Measurements from ENCODE around the gene TOX2. TPM values are rescaled to one million over a fixed set of nuclear protein-coding genes. Genes with fewer than 3 reads are reported as not detected.

Gene TOX2
- polyA plus RNA-seq, 3 donors, result 0.39 to 0.56 (median 0.47) TPM

DNA sequence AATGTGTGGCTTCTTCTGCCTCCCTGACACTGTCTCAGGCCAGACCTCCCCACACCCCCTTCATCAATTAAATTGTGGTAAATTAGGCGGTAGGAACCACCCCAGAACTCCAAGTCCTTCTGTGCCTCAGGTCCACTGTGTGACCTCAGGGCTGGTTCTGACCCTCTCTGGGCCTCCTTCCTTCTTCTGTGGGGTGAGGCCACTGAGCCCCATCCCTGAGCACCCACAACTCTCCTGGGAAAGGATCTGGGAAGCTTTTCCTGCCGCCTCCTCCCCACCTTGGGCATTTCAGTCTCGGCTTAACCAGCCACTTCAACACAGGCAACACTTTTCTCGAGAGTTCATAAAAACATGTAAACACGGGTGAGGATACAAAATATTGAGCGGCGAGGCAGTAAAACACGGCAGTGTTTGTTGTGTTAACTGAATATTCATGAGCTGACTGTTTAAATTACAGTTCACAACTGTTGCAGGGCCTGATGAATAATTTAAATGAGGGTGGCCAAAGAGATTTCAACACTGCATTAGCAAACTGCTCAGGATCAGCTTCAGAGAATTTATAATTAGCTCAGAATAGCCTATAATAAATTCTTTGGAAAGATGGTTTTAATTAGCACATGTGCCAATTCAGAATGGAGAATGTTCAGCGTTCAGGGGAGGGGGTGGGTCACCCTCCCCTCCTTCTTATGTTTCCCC, 112.1 kb downstream of the TOX2 start:
- no peak for DNase-seq
- Mint-ChIP-seq H3K27ac (no peak overlapping the region), H3K9me3 (peaks cover 0 to 2% (median 0%) of the 10 kb centered on the region in 7 donors), H3K36me3 (no peaks in the 10 kb centered on the region), H3K4me3 (no peak overlapping the region), H3K4me1 (no peaks in the 10 kb centered on the region), H3K27me3 (ENCODE audit: low read depth in 3 of 3) (peaks cover 10 to 57% (median 26%) of the 10 kb centered on the region in 3 donors)
- Histone ChIP-seq H3K9ac (ENCODE audit: insufficient read depth, low read length, poor library complexity, severe bottlenecking) (no peak overlapping the region), H3K27ac (ENCODE audit: low read depth in 1 of 2, low read length in 2 of 2) (no peak overlapping the region), H3K79me2 (ENCODE audit: insufficient read depth, low read length) (no peaks in the 10 kb centered on the region), H3K4me2 (replicated peaks; ENCODE audit: extremely low read depth, low read length, poor library complexity, severe bottlenecking) (no peak overlapping the region), H3K4me3 (replicated peaks in 1 of 3; ENCODE audit: low read depth in 2 of 3, low read length in 3 of 3) (no peak overlapping the region), H3K4me1 (ENCODE audit: control insufficient read depth in 1 of 2, insufficient read depth in 2 of 2, low read length in 2 of 2) (no peaks in the 10 kb centered on the region), H3K36me3 (replicated peaks in 1 of 2; ENCODE audit: control insufficient read depth in 1 of 2, insufficient read depth in 2 of 2, low read length in 2 of 2) (no peaks in the 10 kb centered on the region), H3K27me3 (ENCODE audit: control insufficient read depth in 2 of 2, insufficient read depth in 2 of 2, low read length in 2 of 2) (peaks cover 0 to 13% of the 10 kb centered on the region in 2 donors), H3K9me3 (replicated peaks in 1 of 2; ENCODE audit: control insufficient read depth in 1 of 2, insufficient read depth in 1 of 2, low read length in 2 of 2) (no peaks in the 10 kb centered on the region), H2AFZ (ENCODE audit: insufficient read depth, low read depth, low read length, poor library complexity, severe bottlenecking) (no peak overlapping the region), H4K20me1 (ENCODE audit: insufficient read depth, low read length) (no peaks in the 10 kb centered on the region)
- 80% methylated on average over 6 of the region's 9 CpGs for WGBS (ENCODE audit: insufficient coverage)
- intact Hi-C loops (cut with micrococcal nuclease), result no loop called here
- TF ChIP-seq, protein P1, sequence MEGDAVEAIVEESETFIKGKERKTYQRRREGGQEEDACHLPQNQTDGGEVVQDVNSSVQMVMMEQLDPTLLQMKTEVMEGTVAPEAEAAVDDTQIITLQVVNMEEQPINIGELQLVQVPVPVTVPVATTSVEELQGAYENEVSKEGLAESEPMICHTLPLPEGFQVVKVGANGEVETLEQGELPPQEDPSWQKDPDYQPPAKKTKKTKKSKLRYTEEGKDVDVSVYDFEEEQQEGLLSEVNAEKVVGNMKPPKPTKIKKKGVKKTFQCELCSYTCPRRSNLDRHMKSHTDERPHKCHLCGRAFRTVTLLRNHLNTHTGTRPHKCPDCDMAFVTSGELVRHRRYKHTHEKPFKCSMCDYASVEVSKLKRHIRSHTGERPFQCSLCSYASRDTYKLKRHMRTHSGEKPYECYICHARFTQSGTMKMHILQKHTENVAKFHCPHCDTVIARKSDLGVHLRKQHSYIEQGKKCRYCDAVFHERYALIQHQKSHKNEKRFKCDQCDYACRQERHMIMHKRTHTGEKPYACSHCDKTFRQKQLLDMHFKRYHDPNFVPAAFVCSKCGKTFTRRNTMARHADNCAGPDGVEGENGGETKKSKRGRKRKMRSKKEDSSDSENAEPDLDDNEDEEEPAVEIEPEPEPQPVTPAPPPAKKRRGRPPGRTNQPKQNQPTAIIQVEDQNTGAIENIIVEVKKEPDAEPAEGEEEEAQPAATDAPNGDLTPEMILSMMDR (IDR thresholded peaks at IDR 0.05), result no peak

DNA sequence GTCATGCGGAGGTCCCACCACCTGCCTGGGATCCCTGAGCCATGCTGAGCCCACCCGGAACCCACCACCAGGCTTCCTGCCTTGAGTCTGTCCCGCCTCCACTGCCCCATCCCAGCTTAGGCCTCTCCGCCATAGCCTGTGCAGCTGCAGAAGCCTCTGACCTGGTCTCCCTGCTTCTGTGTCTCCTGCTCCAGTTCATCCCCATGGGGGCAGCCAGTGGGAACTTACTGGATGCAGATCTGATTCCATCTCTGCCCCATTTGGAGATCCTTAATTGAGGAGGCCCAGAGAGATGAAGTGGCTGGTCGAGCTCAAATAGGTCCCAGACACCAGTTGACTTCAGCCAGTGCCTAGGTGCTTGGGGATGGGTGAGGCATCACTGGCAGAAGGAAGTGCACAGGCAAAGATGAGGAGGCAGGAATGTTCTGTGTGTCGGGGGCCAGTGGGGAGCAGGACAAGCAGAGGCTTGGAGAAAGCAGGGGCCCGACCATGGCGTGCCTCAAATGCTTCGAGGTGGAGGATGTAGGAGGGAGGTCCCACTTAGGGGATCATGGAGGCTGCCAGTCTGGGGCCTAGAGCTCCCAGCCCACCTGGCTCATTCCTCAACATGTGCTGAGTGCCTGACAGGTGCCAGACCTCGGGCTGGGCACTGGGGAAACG, 112.8 kb downstream of the TOX2 start:
- H3K9me3 Mint-ChIP-seq, result peaks cover 0 to 2% (median 0%) of the 10 kb centered on the region in 7 donors
- H2AFZ ChIP-seq (ENCODE audit: insufficient read depth, low read depth, low read length, poor library complexity, severe bottlenecking), result no peak overlapping the region
- H3K27ac Mint-ChIP-seq, result no peak overlapping the region
- peaks cover 0 to 13% of the 10 kb centered on the region in 2 donors for H3K27me3 ChIP-seq (ENCODE audit: control insufficient read depth in 2 of 2, insufficient read depth in 2 of 2, low read length in 2 of 2)
- H3K4me2 ChIP-seq (replicated peaks; ENCODE audit: extremely low read depth, low read length, poor library complexity, severe bottlenecking), result no peak overlapping the region
- intact Hi-C loops (cut with micrococcal nuclease), result no loop called here
- no peaks in the 10 kb centered on the region for H3K36me3 Mint-ChIP-seq
- H3K4me1 ChIP-seq (ENCODE audit: control insufficient read depth in 1 of 2, insufficient read depth in 2 of 2, low read length in 2 of 2), result no peaks in the 10 kb centered on the region
- H3K79me2 ChIP-seq (ENCODE audit: insufficient read depth, low read length), result no peaks in the 10 kb centered on the region
- WGBS (ENCODE audit: insufficient coverage), result 93% methylated on average over 7 of the region's 11 CpGs
- no peaks in the 10 kb centered on the region for H3K36me3 ChIP-seq (replicated peaks in 1 of 2; ENCODE audit: control insufficient read depth in 1 of 2, insufficient read depth in 2 of 2, low read length in 2 of 2)
- H3K27me3 Mint-ChIP-seq (ENCODE audit: low read depth in 3 of 3), result peaks cover 12 to 62% (median 28%) of the 10 kb centered on the region in 3 donors
- TF ChIP-seq, protein P1 (IDR thresholded peaks at IDR 0.05), result no peak
- DNase-seq, result no peak
- H3K4me3 ChIP-seq (replicated peaks in 1 of 3; ENCODE audit: low read depth in 2 of 3, low read length in 3 of 3), result no peak overlapping the region
- no peak overlapping the region for H3K4me3 Mint-ChIP-seq
- H3K9ac ChIP-seq (ENCODE audit: insufficient read depth, low read length, poor library complexity, severe bottlenecking), result no peak overlapping the region
- H4K20me1 ChIP-seq (ENCODE audit: insufficient read depth, low read length), result no peaks in the 10 kb centered on the region
- no peak overlapping the region for H3K27ac ChIP-seq (ENCODE audit: low read depth in 1 of 2, low read length in 2 of 2)
- no peaks in the 10 kb centered on the region for H3K4me1 Mint-ChIP-seq
- H3K9me3 ChIP-seq (replicated peaks in 1 of 2; ENCODE audit: control insufficient read depth in 1 of 2, insufficient read depth in 1 of 2, low read length in 2 of 2), result no peaks in the 10 kb centered on the region
